Heart right ventricle (tissue), 16 donors: ENCODE data around the gene PLA2R1. TPM values are rescaled to one million over a fixed set of nuclear protein-coding genes. Genes with fewer than 3 reads are reported as not detected.

Experiments
- ATAC-seq, 8 donors: fragments of 200-7000 bp; cut with Tn5 transposase; one replicate each; pipeline ENCODE4 v1.9.1; 2020; ENCODE audit warnings: mild to moderate bottlenecking in 8 of 8, moderate library complexity in 8 of 8, moderate number of reproducible peaks in 1 of 8
- DNase-seq, 2 donors: peaks; one replicate each; pipeline ENCODE4 v3.0.0-alpha.2; 2020
- H3K27ac ChIP-seq, 10 donors: fragments of 200-600 bp; sonication (generic) in 2 of 10; one replicate each; pipeline versions ENCODE4 v1.5.0 to v1.8.0; 2020 to 2022; ENCODE audit warnings: mild to moderate bottlenecking in 3 of 10
- H3K27me3 ChIP-seq, 7 donors: fragments of 200-600 bp; one replicate each; pipeline ENCODE4 v1.8.0; 2021 to 2022; ENCODE audit warnings: mild to moderate bottlenecking in 2 of 7
- H3K36me3 ChIP-seq, 9 donors: fragments of 200-600 bp; sonication (generic) in 1 of 9; one replicate each; pipeline versions ENCODE4 v1.5.0 to v1.8.0; 2020 to 2022; ENCODE audit warnings: mild to moderate bottlenecking in 2 of 9
- H3K4me1 ChIP-seq, 9 donors: fragments of 200-600 bp; sonication (generic) in 1 of 9; one replicate each; pipeline versions ENCODE4 v1.5.0 to v1.8.0; 2020 to 2022; ENCODE audit warnings: mild to moderate bottlenecking in 4 of 9
- H3K4me3 ChIP-seq, 10 donors: fragments of 200-600 bp; sonication (generic) in 2 of 10; one replicate each; pipeline versions ENCODE4 v1.5.0 to v1.8.0; 2020 to 2022; ENCODE audit warnings: mild to moderate bottlenecking in 7 of 10, moderate library complexity in 2 of 10
- H3K9me3 ChIP-seq, 11 donors: fragments of 200-600 bp in 10 of 11; sonication (generic) in 2 of 11; one replicate each; pipeline versions ENCODE4 v1.5.0 to v1.8.0; 2013 to 2022; ENCODE audit warnings: mild to moderate bottlenecking in 2 of 11, control low read depth in 1 of 11, moderate library complexity in 1 of 11
- WGBS, 2 donors: extraction: QIAGEN DNeasy Blood & Tissue Kit; methylation state at CpG; one replicate each; pipeline ENCODE4 v1.1.7; 2013; ENCODE audit warnings: inconsistent platforms in 1 of 2; 5-methylcytosine and 5-hydroxymethylcytosine counted together
- intact Hi-C, 10 donors: fragments of 100-400 bp; cut with DNase I; formaldehyde crosslinking; loops; one replicate each; pipeline versions ENCODE4 v1.11.1 to v1.14.2; 2022
- polyA plus RNA-seq, 2 donors: library from polyadenylated mRNA; stranded (reverse); fragments of 200-250 nt; gene quantifications; one replicate each; pipeline ENCODE4 v1.2.3, GENCODE V29; 2013
- total RNA-seq, 10 donors: library from RNA; stranded (reverse); fragmentation: NEBNext Ultra II Directional in 3 of 10; extraction: Animal tissue kit (Norgen Biotek cat#: 25700) in 3 of 10; gene quantifications; one replicate each; pipeline versions ENCODE4 v1.2.1 to v1.2.4, GENCODE V29; 2021 to 2023
- TF ChIP-seq, protein P1 (sequence below), 9 donors: fragments of 200-600 bp; sonication (generic) in 2 of 9; IDR thresholded peaks; one replicate each; pipeline versions ENCODE4 v1.5.0 to v1.8.0; 2021 to 2022; ENCODE audit warnings: antibody characterized with exemption in 9 of 9, mild to moderate bottlenecking in 5 of 9, moderate library complexity in 1 of 9
- donor health status: Arrhythmogenic right ventricular cardiomyopathy.
- donor health status: ischemic (EF 13 %, LVEDD 7.1; RV severe dilation, severe dysfunction).
- donor health status: healthy with polysubstance abuse.
- donor health status: DM: no; HTN: yes; CAD: no.
- donor health status: DM: no; HTN: no; CAD: no.
- donor health status: ischemic (EF 25% LVEDD 6.9; RV normal size, moderate dysfunction).
- donor health status: ischemic (EF 25% LVEDD 5.7; RV mildly dilated, moderate dysfunction).
- donor health status: healthy.
- donor health status: DM: yes; HTN: yes; CAD: no.
- donor health status: Ischemic cardiomyopathy.
- donor health status: ischemic (EF 35%, LVEDD 5.7; RV mildly dilated, moderate dysfunction).
- donor health status: nonischemic (EF 11% LVEDD 7.7; RV severe dilation, severe dysfunction).
- donor health status: DM: yes; HTN: yes; CAD: no.
- donor health status: PGD.
- donor health status: ischemic (EF 29% LVEDD 5.4; RV normal size, mild dysfunction).
- donor health status: nonischemic (EF 23%, LVEDD 6.1; RV moderate dilation, normal function).

Gene PLA2R1
- total and polyA plus RNA-seq, 12 donors, result 0.38 to 3.7 (median 2.8) TPM

DNA sequence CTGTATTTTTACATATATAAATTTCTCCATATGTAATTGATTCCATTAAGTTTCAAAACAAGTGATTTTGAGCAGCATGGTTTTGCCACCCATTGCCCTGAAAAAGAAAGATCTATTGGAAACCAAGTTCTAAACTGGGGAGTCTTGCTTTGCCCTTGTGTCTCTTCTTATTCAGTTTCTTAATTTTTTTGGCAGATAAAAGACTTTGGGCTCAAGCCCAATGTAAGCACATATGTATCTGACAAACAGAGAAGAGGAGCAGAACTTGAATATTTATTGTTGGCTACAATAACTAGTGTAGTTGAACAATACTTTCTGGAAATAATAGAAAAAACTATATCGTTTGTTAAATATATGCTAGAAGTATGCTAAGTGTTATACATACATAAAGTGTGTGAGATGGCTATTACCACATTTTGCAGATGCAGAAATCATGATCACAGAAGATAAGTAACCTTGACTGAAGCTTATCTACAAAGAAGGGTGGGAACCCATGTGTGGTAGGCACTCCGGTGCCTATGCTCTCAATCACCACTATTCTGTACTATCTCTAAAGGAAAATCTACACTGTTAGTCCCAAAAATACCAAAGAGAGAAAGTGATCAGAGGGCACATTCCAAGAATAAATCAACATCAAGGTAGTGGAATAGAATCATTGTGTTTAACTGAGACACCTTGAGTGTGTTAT is 109.1 kb downstream of the PLA2R1 start:
- ATAC-seq (no peak), DNase-seq (no peak)
- H3K4me1 ChIP-seq, result peaks cover 0 to 16% (median 7%) of the 10 kb centered on the region in 9 donors
- no peaks in the 10 kb centered on the region for H3K27me3 ChIP-seq
- no peaks in the 10 kb centered on the region for H3K9me3 ChIP-seq
- 75 to 85% methylated on average over 2 of the region's 2 CpGs for WGBS, 2 donors
- no peak overlapping the region for H3K27ac ChIP-seq
- no peaks in the 10 kb centered on the region for H3K36me3 ChIP-seq
- TF ChIP-seq, protein P1, sequence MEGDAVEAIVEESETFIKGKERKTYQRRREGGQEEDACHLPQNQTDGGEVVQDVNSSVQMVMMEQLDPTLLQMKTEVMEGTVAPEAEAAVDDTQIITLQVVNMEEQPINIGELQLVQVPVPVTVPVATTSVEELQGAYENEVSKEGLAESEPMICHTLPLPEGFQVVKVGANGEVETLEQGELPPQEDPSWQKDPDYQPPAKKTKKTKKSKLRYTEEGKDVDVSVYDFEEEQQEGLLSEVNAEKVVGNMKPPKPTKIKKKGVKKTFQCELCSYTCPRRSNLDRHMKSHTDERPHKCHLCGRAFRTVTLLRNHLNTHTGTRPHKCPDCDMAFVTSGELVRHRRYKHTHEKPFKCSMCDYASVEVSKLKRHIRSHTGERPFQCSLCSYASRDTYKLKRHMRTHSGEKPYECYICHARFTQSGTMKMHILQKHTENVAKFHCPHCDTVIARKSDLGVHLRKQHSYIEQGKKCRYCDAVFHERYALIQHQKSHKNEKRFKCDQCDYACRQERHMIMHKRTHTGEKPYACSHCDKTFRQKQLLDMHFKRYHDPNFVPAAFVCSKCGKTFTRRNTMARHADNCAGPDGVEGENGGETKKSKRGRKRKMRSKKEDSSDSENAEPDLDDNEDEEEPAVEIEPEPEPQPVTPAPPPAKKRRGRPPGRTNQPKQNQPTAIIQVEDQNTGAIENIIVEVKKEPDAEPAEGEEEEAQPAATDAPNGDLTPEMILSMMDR (IDR thresholded peaks at IDR 0.05), result no peak
- intact Hi-C loops, result no loop called here
- no peak overlapping the region for H3K4me3 ChIP-seq

DNA sequence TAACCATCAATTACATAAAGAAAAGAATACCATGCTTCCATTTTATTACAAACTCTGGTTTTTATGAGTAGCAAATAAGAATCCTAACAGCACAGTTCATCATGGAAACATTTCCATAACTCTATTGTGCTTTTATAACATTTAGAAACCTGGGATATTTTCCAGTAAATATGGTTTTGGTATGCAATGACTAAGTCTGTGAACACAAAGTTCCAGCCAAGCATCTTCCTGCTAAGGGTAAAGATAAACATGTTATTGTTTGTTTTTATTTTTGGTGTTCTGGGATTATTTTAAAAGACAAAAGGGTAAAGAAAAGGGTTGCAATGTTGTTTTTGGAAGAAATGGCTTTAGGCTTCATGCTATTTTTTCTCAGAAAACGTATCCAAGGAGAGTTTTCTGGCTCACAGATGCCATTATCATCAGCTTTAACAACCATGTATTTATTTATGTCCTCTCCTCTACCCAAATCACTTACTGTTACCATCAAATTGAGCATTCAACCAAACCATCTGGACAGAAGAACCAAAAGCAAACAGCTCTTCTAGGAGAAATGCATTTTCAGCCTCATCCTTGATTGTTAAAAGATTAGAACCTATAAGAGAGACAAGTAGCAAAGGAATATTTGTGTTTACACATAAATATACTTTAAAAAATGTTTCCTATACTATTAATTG is 116.0 kb downstream of the PLA2R1 start:
- peak in 5 of 8 donors; percentile 44 to 82 (median 62) for ATAC-seq

DNA sequence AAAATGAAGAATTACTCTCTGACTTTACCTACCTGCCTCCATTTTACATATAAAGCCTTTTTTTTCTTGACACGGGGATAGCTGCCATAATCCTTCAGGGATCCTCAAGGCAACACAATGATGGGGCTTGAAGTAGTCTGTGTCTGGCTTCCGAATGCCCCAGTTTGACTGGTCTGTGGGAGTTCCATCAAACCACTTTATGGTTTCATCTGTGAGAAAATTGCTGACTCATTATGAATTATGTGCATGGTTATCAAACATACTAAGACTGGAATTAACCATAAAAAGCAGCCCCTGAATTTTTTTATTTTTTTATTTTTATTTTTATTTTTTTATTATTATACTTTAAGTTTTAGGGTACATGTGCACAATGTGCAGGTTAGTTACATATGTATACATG is 117.5 kb downstream of the PLA2R1 start:
- no peak overlapping the region for H3K27ac ChIP-seq
- no peaks in the 10 kb centered on the region for H3K36me3 ChIP-seq
- 91 to 97% methylated on average over 2 of the region's 2 CpGs for WGBS, 2 donors
- H3K4me3 ChIP-seq, result no peak overlapping the region
- intact Hi-C loops, result loop anchor here in 2 of 10 donors (10.0 kb wide), 2 partner anchors 140 to 230 kb away; partner anchors contain the start of gene MARCHF7 (in 1 of the 2)
- H3K4me1 ChIP-seq, result peaks cover 0 to 39% (median 11%) of the 10 kb centered on the region in 9 donors
- H3K9me3 ChIP-seq, result no peaks in the 10 kb centered on the region
- H3K27me3 ChIP-seq, result no peaks in the 10 kb centered on the region
- TF ChIP-seq, protein P1 (IDR thresholded peaks at IDR 0.05), result no peak
- DNase-seq (no peak), ATAC-seq (no peak)

More for the DNA sequence above, 116.0 kb downstream of the PLA2R1 start:
- TF ChIP-seq, protein P1 (IDR thresholded peaks at IDR 0.05), result no peak
- WGBS, 2 donors, result 29 to 40% methylated on average over 1 of the region's 1 CpG
- intact Hi-C loops, result loop anchor here in 2 of 10 donors (10.0 kb wide), 2 partner anchors 142 to 232 kb away; partner anchors contain the start of gene MARCHF7 (in 1 of the 2)
- H3K27ac ChIP-seq, result peak overlapping the region in 6 of 10 donors; percentile 51 to 73 (median 66)
- DNase-seq, result no peak
- no peaks in the 10 kb centered on the region for H3K27me3 ChIP-seq
- H3K36me3 ChIP-seq, result no peaks in the 10 kb centered on the region
- peaks cover 0 to 39% (median 11%) of the 10 kb centered on the region in 9 donors for H3K4me1 ChIP-seq
- no peaks in the 10 kb centered on the region for H3K9me3 ChIP-seq
- no peak overlapping the region for H3K4me3 ChIP-seq

DNA sequence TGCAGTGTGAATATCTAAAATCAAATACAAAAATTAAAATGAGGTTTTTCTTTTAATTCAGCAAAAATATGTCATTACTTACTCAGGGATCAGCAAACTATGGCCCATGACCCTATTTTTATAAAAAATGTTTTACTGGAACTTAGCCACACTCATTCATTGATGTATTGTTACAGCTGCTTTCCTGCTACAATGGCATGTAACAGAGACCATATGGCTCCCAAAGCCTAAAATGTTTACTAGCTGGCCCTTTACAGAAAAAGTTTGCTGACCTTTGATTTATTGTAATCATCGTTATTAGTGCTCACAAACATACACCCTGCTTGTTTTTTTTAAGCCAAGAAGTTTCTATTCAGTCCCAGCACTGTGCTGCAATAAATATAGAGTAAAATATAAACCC is 120.3 kb downstream of the PLA2R1 start:
- TF ChIP-seq, protein P1 (IDR thresholded peaks at IDR 0.05), result no peak
- H3K27ac ChIP-seq, result no peak overlapping the region
- intact Hi-C loops, result loop anchor here in 2 of 10 donors (10.0 kb wide), 2 partner anchors 137 to 227 kb away; partner anchors contain the start of gene MARCHF7 (in 1 of the 2)

More for the DNA sequence above, 120.3 kb downstream of the PLA2R1 start:
- WGBS, 2 donors, result 34 to 61% methylated on average over 1 of the region's 1 CpG
- Histone ChIP-seq H3K27me3 (no peaks in the 10 kb centered on the region), H3K9me3 (no peaks in the 10 kb centered on the region), H3K36me3 (no peaks in the 10 kb centered on the region), H3K4me3 (no peak overlapping the region), H3K4me1 (peaks cover 0 to 44% (median 16%) of the 10 kb centered on the region in 9 donors)
- peak in 3 of 8 donors; percentile 21 to 46 (median 29) for ATAC-seq
- DNase-seq, result no peak
